Measurements from ENCODE around the gene ASXL2. TPM values are rescaled to one million over a fixed set of nuclear protein-coding genes. Genes with fewer than 3 reads are reported as not detected.
"Not testable (repeated sequence)": the region's sequence is repeated elsewhere in the genome, so short reads cannot be mapped to it uniquely, and the experiment has no call there.

ASXL2 gene
- total RNA-seq, 1 donor from 2014 or later, result 80.7 TPM

DNA sequence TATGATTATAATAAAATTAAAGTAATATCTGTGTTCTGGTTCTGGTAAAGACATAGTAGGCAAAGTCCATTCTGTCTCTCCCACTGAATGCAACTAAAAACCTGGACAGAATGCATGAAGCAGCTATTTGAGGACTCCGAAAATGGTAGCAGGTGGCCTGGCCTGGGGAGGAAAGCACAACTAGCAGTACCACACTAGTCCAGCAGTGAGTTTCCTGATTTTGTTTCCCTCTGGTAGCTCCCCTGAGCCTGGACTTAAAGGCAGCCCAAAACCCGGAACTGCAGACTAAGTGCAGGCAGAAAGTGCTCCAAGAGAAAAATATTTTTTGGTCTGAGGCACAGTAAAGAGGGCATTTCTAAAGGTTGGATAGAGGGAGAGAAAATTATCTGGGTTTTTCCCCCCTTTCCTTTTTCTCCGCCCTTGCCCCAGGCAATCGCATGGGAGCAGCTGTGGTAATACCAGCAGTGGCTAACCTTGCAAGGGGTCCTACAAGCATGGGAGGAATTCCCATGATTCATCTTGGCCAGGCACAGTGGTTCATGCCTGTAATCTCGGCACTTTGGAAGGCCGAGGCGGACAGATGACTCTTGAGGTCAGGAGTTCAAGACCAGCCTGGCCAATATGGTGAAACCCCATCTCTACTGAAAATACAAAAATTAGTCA, 32.3 kb downstream of the ASXL2 start:
- H3K27ac Mint-ChIP-seq, result no peak overlapping the region
- peaks cover 5% of the 10 kb centered on the region for H3K9me3 Mint-ChIP-seq
- peaks cover 25% of the 10 kb centered on the region for H3K36me3 Mint-ChIP-seq (ENCODE audit: low read depth)
- no peak overlapping the region for H3K4me3 Mint-ChIP-seq (ENCODE audit: low read depth)
- DNase-seq (ENCODE audit: low spot score), result no peak
- intact Hi-C loops (cut with micrococcal nuclease), result no loop called here
- H3K27me3 Mint-ChIP-seq (ENCODE audit: low read depth), result no peaks in the 10 kb centered on the region
- peaks cover 16% of the 10 kb centered on the region for H3K4me1 Mint-ChIP-seq (ENCODE audit: low read depth)

DNA sequence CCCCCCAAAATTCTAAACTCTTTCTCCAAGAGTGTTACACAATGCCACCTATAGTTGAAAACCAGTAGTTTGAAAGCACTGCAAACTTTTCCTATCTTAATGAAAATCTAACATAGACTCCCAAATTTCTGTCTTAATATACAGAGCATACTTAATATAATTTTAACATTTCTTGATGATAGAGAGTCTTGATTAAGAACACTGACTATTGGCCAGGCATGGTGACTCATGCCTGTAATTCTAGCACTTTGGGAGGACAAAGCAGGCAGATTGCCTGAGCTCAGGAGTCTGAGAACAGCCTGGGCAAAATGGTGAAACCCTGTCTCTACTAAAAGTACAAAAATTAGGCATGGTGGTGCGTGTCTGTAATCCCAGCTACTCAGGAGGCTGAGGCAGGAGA, 34.2 kb downstream of the ASXL2 start:
- no peak overlapping the region for H3K27ac Mint-ChIP-seq
- H3K27me3 Mint-ChIP-seq (ENCODE audit: low read depth), result no peaks in the 10 kb centered on the region
- intact Hi-C loops (cut with micrococcal nuclease), result no loop called here
- H3K9me3 Mint-ChIP-seq, result peaks cover 5% of the 10 kb centered on the region
- H3K36me3 Mint-ChIP-seq (ENCODE audit: low read depth), result peaks cover 32% of the 10 kb centered on the region
- DNase-seq (ENCODE audit: low spot score), result no peak
- H3K4me1 Mint-ChIP-seq (ENCODE audit: low read depth), result peaks cover 10% of the 10 kb centered on the region
- H3K4me3 Mint-ChIP-seq (ENCODE audit: low read depth), result no peak overlapping the region

DNA sequence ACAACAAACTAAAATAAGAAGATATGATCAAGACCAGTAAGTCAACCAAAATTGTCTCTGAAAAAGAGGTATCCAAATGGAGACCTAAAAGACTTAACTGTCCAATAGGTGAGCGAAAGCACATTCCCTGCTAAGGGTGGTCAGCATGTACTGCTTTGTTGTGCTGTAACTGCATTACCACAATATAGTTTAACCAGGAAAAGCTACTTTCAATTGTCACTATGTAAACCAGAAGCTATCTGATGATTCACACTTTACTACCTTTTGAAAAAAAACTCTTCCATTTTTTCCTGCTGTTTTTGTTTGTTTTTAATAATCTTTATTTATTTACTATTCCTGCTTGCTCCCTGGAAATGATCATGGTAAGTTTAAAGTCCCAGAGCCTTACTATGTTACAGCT, 36.1 kb downstream of the ASXL2 start:
- Mint-ChIP-seq H3K9me3 (peaks cover 2% of the 10 kb centered on the region), H3K4me1 (ENCODE audit: low read depth) (peaks cover 16% of the 10 kb centered on the region), H3K4me3 (ENCODE audit: low read depth) (no peak overlapping the region), H3K36me3 (ENCODE audit: low read depth) (peaks cover 34% of the 10 kb centered on the region), H3K27ac (no peak overlapping the region), H3K27me3 (ENCODE audit: low read depth) (no peaks in the 10 kb centered on the region)
- DNase-seq (ENCODE audit: low spot score), result no peak
- intact Hi-C loops (cut with micrococcal nuclease), result no loop called here

DNA sequence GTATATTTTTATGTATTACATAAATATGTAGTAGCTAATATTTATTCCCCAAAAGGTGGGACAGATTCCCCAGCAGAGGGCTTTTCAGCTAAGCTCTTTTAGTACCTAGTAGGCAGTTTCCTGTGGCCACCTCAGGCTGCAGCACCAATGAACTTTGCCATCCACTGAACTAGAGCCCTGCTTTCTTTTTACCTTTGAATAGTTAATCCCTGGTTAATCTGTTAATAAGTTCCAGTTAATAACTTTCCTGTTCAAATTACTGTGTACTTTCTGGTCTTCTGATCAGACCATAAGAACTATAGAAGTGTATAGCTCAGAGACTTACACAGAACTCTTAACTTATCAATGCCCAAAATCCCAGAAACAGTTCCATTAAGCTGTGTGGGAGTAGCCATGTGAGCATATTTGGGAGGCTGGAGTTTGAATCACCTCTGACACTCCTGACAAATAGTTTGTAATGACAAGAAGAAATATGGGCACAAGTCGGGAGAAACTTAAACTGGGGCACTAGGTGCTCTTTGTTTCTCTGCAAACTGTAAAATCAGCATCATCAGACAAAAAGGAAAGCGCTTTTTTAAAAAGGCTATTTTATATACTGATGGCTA, 40.0 kb downstream of the ASXL2 start:
- Mint-ChIP-seq H3K36me3 (ENCODE audit: low read depth) (peaks cover 43% of the 10 kb centered on the region), H3K4me1 (ENCODE audit: low read depth) (peaks cover 31% of the 10 kb centered on the region), H3K4me3 (ENCODE audit: low read depth) (no peak overlapping the region), H3K27me3 (ENCODE audit: low read depth) (no peaks in the 10 kb centered on the region), H3K9me3 (no peaks in the 10 kb centered on the region), H3K27ac (peak overlapping the region; percentile 24)
- DNase-seq (ENCODE audit: low spot score), result no peak
- intact Hi-C loops (cut with micrococcal nuclease), result no loop called here

DNA sequence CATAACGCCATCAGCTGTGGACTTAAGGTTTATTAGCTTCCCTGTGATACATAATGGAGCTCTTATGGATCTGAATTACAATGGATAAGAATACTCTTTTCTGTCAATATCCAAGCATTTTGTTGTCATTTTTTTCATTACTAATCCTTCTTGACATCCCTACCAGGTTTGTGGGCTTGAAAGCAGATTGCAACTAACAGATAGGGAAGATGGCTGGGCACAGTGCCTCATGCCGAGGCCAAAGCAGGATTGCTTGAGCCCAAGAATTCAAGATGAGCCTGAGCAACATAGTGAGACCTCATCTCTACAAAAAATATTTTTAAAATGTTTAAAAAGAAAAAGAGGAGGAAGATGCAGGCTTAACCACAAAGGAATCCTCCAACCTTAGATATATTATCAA, 42.4 kb downstream of the ASXL2 start:
- intact Hi-C loops (cut with micrococcal nuclease), result no loop called here
- H3K9me3 Mint-ChIP-seq, result peaks cover 5% of the 10 kb centered on the region
- peaks cover 54% of the 10 kb centered on the region for H3K36me3 Mint-ChIP-seq (ENCODE audit: low read depth)
- DNase-seq (ENCODE audit: low spot score), result no peak
- H3K27ac Mint-ChIP-seq, result no peak overlapping the region
- H3K27me3 Mint-ChIP-seq (ENCODE audit: low read depth), result no peaks in the 10 kb centered on the region
- no peak overlapping the region for H3K4me3 Mint-ChIP-seq (ENCODE audit: low read depth)
- peaks cover 45% of the 10 kb centered on the region for H3K4me1 Mint-ChIP-seq (ENCODE audit: low read depth)

DNA sequence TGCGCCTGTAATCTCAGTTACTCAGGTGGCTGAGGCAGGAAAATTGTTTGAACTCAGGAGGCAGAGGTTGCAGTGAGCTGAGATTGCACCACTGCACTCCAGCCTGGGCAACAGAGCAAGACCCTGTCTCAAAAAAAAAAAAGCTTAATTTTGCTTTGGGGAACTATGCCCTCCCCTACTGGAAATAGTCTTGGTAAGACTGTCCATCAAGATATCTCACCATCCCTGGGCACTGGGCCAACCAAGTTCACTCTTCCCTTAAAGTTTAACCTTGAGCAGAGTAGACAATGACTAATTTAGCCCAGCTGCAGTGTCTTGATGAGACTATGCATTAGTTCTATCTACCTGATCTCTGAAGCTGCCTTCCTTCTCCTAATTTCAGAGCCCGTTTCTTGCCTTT, 44.7 kb downstream of the ASXL2 start:
- H3K4me3 Mint-ChIP-seq (ENCODE audit: low read depth), result no peak overlapping the region
- intact Hi-C loops (cut with micrococcal nuclease), result no loop called here
- DNase-seq (ENCODE audit: low spot score), result no peak
- H3K9me3 Mint-ChIP-seq, result peaks cover 5% of the 10 kb centered on the region
- peaks cover 56% of the 10 kb centered on the region for H3K4me1 Mint-ChIP-seq (ENCODE audit: low read depth)
- peaks cover 65% of the 10 kb centered on the region for H3K36me3 Mint-ChIP-seq (ENCODE audit: low read depth)
- H3K27me3 Mint-ChIP-seq (ENCODE audit: low read depth), result no peaks in the 10 kb centered on the region
- peak overlapping the region; percentile 19 for H3K27ac Mint-ChIP-seq

DNA sequence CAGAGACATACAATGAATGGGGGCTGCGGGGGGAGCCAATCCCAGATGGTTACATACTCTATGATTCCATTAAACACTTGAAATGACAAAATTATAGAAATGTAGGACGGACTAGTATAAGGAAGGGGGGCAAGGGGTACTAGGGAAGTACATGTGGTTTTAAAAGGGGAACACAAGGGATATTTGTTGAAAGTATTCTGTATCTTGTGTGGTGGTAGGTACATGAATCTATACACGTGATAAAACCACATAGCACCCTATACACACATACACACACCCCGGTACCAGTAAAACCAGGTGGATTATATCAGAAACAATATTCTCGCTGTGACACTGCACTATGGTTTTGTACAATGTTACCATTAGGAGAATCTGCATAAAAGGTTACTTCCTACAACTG, 45.4 kb downstream of the ASXL2 start:
- intact Hi-C loops (cut with micrococcal nuclease), result loop anchor here (1.0 kb wide), 2 partner anchors 16 to 19 kb away; no protein-coding TSS in a partner anchor
- Mint-ChIP-seq H3K4me3 (ENCODE audit: low read depth) (no peak overlapping the region), H3K36me3 (ENCODE audit: low read depth) (peaks cover 61% of the 10 kb centered on the region)

DNA sequence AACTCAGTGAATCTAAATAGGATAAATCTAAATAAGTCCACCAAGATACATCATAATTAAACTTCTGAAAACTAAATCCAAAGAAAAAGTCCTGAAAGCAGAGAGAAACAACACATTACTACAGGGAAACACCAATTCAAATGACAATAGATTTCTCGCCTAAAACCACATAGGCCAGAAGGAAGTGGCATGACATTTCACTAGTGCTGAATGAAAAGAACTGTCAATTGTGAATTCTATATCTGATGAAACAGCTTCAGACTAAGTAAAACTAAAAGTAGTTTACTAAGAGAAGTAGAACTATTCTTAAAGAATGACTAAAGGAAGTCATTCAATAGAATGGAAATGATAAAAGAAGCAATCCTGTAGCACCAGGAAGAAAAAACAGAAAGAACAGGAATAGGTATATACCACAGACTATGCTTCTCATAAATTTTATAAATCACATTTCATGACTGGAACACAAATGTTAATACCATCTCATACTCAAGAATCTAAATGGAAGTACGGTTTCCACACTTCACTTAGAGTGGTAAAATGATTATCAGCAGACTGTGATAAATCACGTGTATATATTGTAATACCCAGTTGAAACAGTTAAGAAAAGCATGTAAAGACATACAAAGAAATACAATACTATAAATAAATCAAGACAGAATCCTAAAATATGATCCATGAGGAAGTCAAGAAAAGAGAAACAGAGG, 46.4 kb downstream of the ASXL2 start:
- Mint-ChIP-seq H3K9me3 (peaks cover 5% of the 10 kb centered on the region), H3K4me1 (ENCODE audit: low read depth) (peaks cover 53% of the 10 kb centered on the region), H3K36me3 (ENCODE audit: low read depth) (peaks cover 62% of the 10 kb centered on the region), H3K4me3 (ENCODE audit: low read depth) (peak overlapping the region; percentile 39), H3K27me3 (ENCODE audit: low read depth) (no peaks in the 10 kb centered on the region), H3K27ac (peak overlapping the region; percentile 77)
- no peak for DNase-seq (ENCODE audit: low spot score)
- intact Hi-C loops (cut with micrococcal nuclease), result loop anchor here (1.0 kb wide), 3 partner anchors 15 to 38 kb away; no protein-coding TSS in a partner anchor

More for the DNA sequence above, 45.4 kb downstream of the ASXL2 start:
- peaks cover 52% of the 10 kb centered on the region for H3K4me1 Mint-ChIP-seq (ENCODE audit: low read depth)
- peaks cover 5% of the 10 kb centered on the region for H3K9me3 Mint-ChIP-seq
- peak overlapping the region; percentile 77 for H3K27ac Mint-ChIP-seq
- no peaks in the 10 kb centered on the region for H3K27me3 Mint-ChIP-seq (ENCODE audit: low read depth)
- DNase-seq (ENCODE audit: low spot score), result no peak

DNA sequence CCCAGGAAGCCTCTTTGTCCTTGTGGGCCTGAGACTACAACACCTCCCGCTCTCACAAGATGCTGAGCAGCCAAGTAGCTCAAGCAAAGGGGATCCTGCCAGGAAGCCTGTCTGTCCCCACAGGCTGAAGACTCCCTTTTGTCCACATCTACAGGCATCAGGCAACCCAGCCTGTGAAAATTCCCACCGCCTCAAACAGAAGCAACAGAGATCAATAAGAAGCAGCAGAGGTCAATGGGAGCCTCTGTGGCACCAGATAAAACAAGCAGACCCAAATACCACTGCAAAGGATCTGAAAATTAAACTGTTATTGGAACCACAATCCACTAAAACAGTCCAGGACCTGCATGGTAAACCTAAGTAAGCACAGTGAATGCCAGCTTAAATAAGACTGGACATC, 48.5 kb downstream of the ASXL2 start:
- intact Hi-C loops (cut with micrococcal nuclease), result no loop called here
- no peak for DNase-seq (ENCODE audit: low spot score)
- peaks cover 60% of the 10 kb centered on the region for H3K36me3 Mint-ChIP-seq (ENCODE audit: low read depth)
- peaks cover 58% of the 10 kb centered on the region for H3K4me1 Mint-ChIP-seq (ENCODE audit: low read depth)
- H3K9me3 Mint-ChIP-seq, result peaks cover 10% of the 10 kb centered on the region
- H3K27me3 Mint-ChIP-seq (ENCODE audit: low read depth), result no peaks in the 10 kb centered on the region
- H3K4me3 Mint-ChIP-seq (ENCODE audit: low read depth), result peak overlapping the region; percentile 54
- peak overlapping the region; percentile 67 for H3K27ac Mint-ChIP-seq

DNA sequence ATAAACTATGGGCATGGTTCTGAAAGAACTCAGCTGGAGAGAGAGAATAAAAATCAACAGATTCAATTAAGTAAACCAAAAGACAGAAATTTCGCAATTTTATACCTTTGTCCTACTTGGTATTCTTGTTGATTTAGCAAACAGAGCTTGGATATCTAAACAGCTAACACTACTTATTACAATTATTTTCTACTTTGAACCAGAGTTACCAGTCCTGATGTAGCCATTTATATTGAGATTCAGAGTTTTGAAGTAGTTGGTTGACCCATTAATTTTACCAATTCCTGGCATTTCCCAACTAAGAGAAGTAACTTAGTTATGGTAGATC, 48.9 kb downstream of the ASXL2 start:
- intact Hi-C loops (cut with micrococcal nuclease), result no loop called here
- Mint-ChIP-seq H3K27me3 (ENCODE audit: low read depth) (no peaks in the 10 kb centered on the region), H3K4me3 (ENCODE audit: low read depth) (peak overlapping the region; percentile 50), H3K9me3 (peaks cover 10% of the 10 kb centered on the region), H3K36me3 (ENCODE audit: low read depth) (peaks cover 59% of the 10 kb centered on the region), H3K27ac (peak overlapping the region; percentile 67), H3K4me1 (ENCODE audit: low read depth) (peaks cover 63% of the 10 kb centered on the region)
- no peak for DNase-seq (ENCODE audit: low spot score)

DNA sequence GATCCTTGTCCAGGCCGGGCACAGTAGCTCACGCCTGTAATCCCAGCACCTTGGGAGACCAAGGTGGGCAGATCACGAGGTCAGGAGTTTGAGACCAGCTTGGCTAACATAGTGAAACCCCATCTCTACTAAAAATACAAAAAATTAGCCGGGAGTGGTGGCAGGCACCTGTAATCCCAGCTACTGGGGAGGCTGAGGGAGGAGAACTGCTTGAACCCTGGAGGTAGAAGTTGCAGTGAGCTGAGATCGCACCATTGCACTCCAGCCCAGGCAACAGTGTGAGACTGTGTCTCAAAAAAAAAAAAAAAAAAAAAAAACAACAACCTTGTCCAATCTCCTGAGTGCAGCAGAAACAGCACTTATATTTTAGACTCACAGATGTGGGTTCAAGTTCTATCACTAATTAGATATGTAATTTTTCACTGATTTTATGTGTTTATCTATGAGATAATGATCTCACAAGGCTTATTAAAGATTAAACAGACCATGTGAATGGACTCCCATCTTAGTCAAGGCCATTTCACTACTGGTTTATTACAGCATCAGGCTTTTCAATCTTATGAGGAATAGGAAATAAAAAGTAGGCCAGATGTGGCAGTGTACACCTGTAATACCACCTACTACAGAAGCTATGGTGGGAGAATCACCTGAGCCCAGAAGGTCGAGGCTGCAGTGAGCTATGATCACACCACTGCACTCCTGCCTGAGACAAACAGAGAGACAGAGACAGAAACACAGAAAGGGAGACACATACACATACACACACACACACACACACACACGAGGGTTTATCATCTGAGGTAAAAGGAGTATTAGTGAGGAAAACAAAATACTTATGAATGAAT, 49.5 kb downstream of the ASXL2 start:
- Mint-ChIP-seq H3K27ac (peak overlapping the region; percentile 5), H3K4me3 (ENCODE audit: low read depth) (peak overlapping the region; percentile 50), H3K4me1 (ENCODE audit: low read depth) (peaks cover 63% of the 10 kb centered on the region), H3K36me3 (ENCODE audit: low read depth) (peaks cover 56% of the 10 kb centered on the region)
- H3K27me3 Mint-ChIP-seq (ENCODE audit: low read depth); H3K9me3 Mint-ChIP-seq; DNase-seq (ENCODE audit: low spot score); intact Hi-C loops (cut with micrococcal nuclease): not testable (repeated sequence)

DNA sequence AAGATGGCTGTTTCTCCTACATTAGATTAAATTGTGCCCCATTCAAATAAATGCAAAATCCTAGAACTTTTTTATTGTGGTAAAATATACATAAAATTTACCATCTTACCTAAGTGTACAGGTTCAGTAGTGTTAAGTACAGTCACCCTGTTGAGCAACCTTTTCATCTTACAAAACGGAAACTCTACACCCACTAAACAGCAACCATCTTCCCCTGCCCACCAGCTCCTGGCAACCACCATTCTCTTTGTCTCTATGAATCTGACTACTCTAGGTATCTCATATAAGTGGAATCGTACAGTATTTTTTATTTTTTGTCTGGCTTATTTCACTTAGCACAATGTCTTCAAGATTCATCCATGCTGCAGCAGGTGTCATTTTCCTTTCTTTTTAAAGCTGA, 53.0 kb downstream of the ASXL2 start:
- no peaks in the 10 kb centered on the region for H3K27me3 Mint-ChIP-seq (ENCODE audit: low read depth)
- no peak for DNase-seq (ENCODE audit: low spot score)
- peak overlapping the region; percentile 72 for H3K4me3 Mint-ChIP-seq (ENCODE audit: low read depth)
- peaks cover 5% of the 10 kb centered on the region for H3K9me3 Mint-ChIP-seq
- intact Hi-C loops (cut with micrococcal nuclease), result loop anchor here (1.0 to 2.0 kb wide), 2 partner anchors 8 to 30 kb away; no protein-coding TSS in a partner anchor
- H3K36me3 Mint-ChIP-seq (ENCODE audit: low read depth), result peaks cover 50% of the 10 kb centered on the region
- H3K27ac Mint-ChIP-seq, result peak overlapping the region; percentile 78
- peaks cover 61% of the 10 kb centered on the region for H3K4me1 Mint-ChIP-seq (ENCODE audit: low read depth)

Measured in activated T-helper 2 cell treated with anti-CD3 and anti-CD28 coated beads, Interferon-gamma antibody, Interleukin-2, Interleukin-4, amounts not matched to agents 10 μg/mL and 5 μg/mL and 100 μg/mL, durations not matched to agents 14 hours and 24 hours and 36 hours (primary cell).